HL-60 (cell line): ENCODE results near the gene P2RX5.

Experiments used
- DNase-seq, 2 experiments: peaks; one replicate each; pipeline ENCODE4 v3.0.0-alpha.2; 2010 to 2020; ENCODE audit warnings: low read depth in 1 of 2, low spot score in 1 of 2
- H3K27ac ChIP-seq: fragments of 250-450 bp; sonication (Bioruptor Pico); replicated peaks from 2 replicates; pipeline ENCODE4 v1.5.1; 2020; ENCODE audit warnings: mild to moderate bottlenecking, moderate library complexity
- H3K27me3 ChIP-seq: fragments of 250-450 bp; sonication (Bioruptor Pico); 2 replicates; pipeline ENCODE4 v1.5.1; 2021; ENCODE audit warnings: mild to moderate bottlenecking, moderate library complexity; ENCODE audit not compliant: insufficient read depth, poor library complexity, severe bottlenecking
- H3K4me3 ChIP-seq: replicated peaks from 2 replicates; pipeline ENCODE4 v1.5.1; 2011; ENCODE audit warnings: mild to moderate bottlenecking, control low read depth, low read length; ENCODE audit not compliant: insufficient read depth
- CTCF ChIP-seq: IDR thresholded peaks from one replicate; pipeline ENCODE4 v1.5.1; 2011; ENCODE audit warnings: low read length, control low read depth, inconsistent platforms; ENCODE audit not compliant: insufficient read depth
- GABPA ChIP-seq: IDR thresholded peaks from 2 replicates; pipeline ENCODE4 v1.6.1; 2012; ENCODE audit warnings: low read depth
- POLR2AphosphoS5 ChIP-seq: IDR thresholded peaks from 2 replicates; pipeline ENCODE4 v1.6.1; 2012; ENCODE audit warnings: low read depth
- REST ChIP-seq: IDR thresholded peaks from 2 replicates; pipeline ENCODE4 v1.6.1; 2012; ENCODE audit warnings: low read depth; ENCODE audit not compliant: insufficient replicate concordance
- SPI1 ChIP-seq: IDR thresholded peaks from 2 replicates; pipeline ENCODE4 v1.6.1; 2012; ENCODE audit warnings: low read depth, mild to moderate bottlenecking, borderline replicate concordance

The P2RX5 gene

GRCh38 chr17:3632287-3632686, 63.7 kb downstream of the P2RX5 start:
- no peaks in the 10 kb centered on the region for H3K27me3 ChIP-seq
- TF ChIP-seq POLR2AphosphoS5: no peak
- TF ChIP-seq GABPA: no peak
- no peak for TF ChIP-seq SPI1
- TF ChIP-seq CTCF: no peak
- TF ChIP-seq REST: no peak
- no peak overlapping the region for H3K27ac ChIP-seq
- no peak for DNase-seq
- H3K4me3 ChIP-seq: no peak overlapping the region

DNA sequence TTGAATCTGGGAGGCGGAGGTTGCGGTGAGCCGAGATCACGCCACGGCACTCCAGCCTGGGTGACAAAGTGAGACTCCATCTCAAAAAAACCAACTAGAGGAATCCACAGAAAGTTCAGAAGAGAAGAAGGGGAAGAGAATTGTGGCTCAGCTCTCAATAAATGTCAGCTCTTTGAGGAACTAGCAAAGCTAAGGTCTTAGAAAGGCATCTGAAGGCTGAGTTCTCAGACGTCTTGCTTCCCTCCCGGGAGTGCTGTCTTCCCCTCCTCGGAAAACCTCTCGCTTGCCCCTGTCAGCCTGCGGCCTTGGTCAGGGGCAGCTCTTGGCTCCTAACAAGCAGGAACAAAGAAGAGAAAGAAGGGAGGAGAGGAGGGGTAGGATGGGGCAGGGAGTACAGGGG, 65.2 kb downstream of the P2RX5 start:
- no peaks in the 10 kb centered on the region for H3K27me3 ChIP-seq
- peak overlapping the region; percentile 51; the same call in 1 of the 2 replicates for H3K27ac ChIP-seq
- TF ChIP-seq POLR2AphosphoS5: no peak
- TF ChIP-seq SPI1: no peak
- no peak for TF ChIP-seq REST
- no peak for TF ChIP-seq GABPA
- TF ChIP-seq CTCF: no peak
- DNase-seq: peak in 1 of 2 experiments; percentile 29
- H3K4me3 ChIP-seq: no peak overlapping the region

- H3K27me3 ChIP-seq: no peaks in the 10 kb centered on the region
- no peak for DNase-seq
- no peak overlapping the region for H3K27ac ChIP-seq
- no peak for TF ChIP-seq SPI1
- TF ChIP-seq GABPA: no peak
- TF ChIP-seq REST: no peak
- TF ChIP-seq CTCF: no peak
- no peak for TF ChIP-seq POLR2AphosphoS5
- H3K4me3 ChIP-seq: no peak overlapping the region
These were observed 68.2 kb downstream of the P2RX5 start for GRCh38 chr17:3627769-3628167.
